Heart left ventricle (tissue), 16 donors: ENCODE results near the gene ERN1. TPM values are rescaled to one million over a fixed set of nuclear protein-coding genes. Genes with fewer than 3 reads are reported as not detected.
A peak's percentile ranks its signal among the peaks of the same experiment; 100 is the strongest.
"Not testable (repeated sequence)": the region's sequence is repeated elsewhere in the genome, so short reads cannot be mapped to it uniquely, and the experiment has no call there.

ENCODE experiments used
- ATAC-seq, 4 donors: fragments of 200-7000 bp; cut with Tn5 transposase; one replicate each; pipeline ENCODE4 v1.9.1; 2020 to 2022; ENCODE audit warnings: moderate library complexity in 4 of 4, mild to moderate bottlenecking in 3 of 4, moderate number of reproducible peaks in 1 of 4
- DNase-seq, 5 donors: peaks; one replicate each; pipeline ENCODE4 v3.0.0-alpha.2; 2020
- H3K27ac ChIP-seq, 12 donors: fragments of 200-600 bp; sonication (generic) in 4 of 12; one replicate each; pipeline versions ENCODE4 v1.5.0 to v1.8.0; 2016 to 2022; ENCODE audit warnings: mild to moderate bottlenecking in 2 of 12
- H3K27me3 ChIP-seq, 9 donors: fragments of 200-600 bp; sonication (generic) in 2 of 9; one replicate each; pipeline versions ENCODE4 v1.5.1 to v1.8.0; 2016 to 2022; ENCODE audit warnings: mild to moderate bottlenecking in 3 of 9
- H3K36me3 ChIP-seq, 9 donors: fragments of 200-600 bp; sonication (generic) in 2 of 9; one replicate each; pipeline versions ENCODE4 v1.5.0 to v1.8.0; 2018 to 2022; ENCODE audit warnings: mild to moderate bottlenecking in 2 of 9
- H3K4me1 ChIP-seq, 12 donors: fragments of 200-600 bp; sonication (generic) in 4 of 12; one replicate each; pipeline versions ENCODE4 v1.5.0 to v1.8.0; 2016 to 2022; ENCODE audit warnings: mild to moderate bottlenecking in 3 of 12
- H3K4me3 ChIP-seq, 12 donors: fragments of 200-600 bp; sonication (generic) in 4 of 12; one replicate each; pipeline versions ENCODE4 v1.5.0 to v1.8.0; 2017 to 2022; ENCODE audit warnings: mild to moderate bottlenecking in 9 of 12, moderate library complexity in 4 of 12
- H3K9me3 ChIP-seq, 12 donors: fragments of 200-600 bp; sonication (generic) in 4 of 12; one replicate each; pipeline versions ENCODE4 v1.5.0 to v1.8.0; 2016 to 2022; ENCODE audit warnings: mild to moderate bottlenecking in 1 of 12
- POLR2A ChIP-seq, 2 donors: fragments of 450-650 bp; IDR thresholded peaks; one replicate each; pipeline ENCODE4 v1.6.1; 2017; ENCODE audit warnings: antibody characterized with exemption in 2 of 2, mild to moderate bottlenecking in 2 of 2, moderate library complexity in 2 of 2
- WGBS, 4 donors: extraction: QIAGEN DNeasy Blood & Tissue Kit in 2 of 4; methylation state at CpG; one replicate each; pipeline versions ENCODE4 v1.1.5 to v1.1.7; 2013 to 2018; 5-methylcytosine and 5-hydroxymethylcytosine counted together
- intact Hi-C, 10 donors: fragments of 100-400 bp; cut with DNase I; formaldehyde crosslinking; loops; one replicate each; pipeline versions ENCODE4 v1.11.1 to v1.14.2; 2022
- long read RNA-seq, 3 donors: library from polyadenylated mRNA; unstranded; transcript quantifications; one replicate each; pipeline ENCODE4 v2.0.0, GENCODE V29; 2020 to 2021
- polyA plus RNA-seq, 2 donors: library from polyadenylated mRNA; stranded (reverse); fragments of 200-250 nt; gene quantifications; one replicate each; pipeline ENCODE4 v1.2.3, GENCODE V29; 2013
- total RNA-seq, 9 donors: library from RNA; depleted of rRNA in 2 of 9; stranded (reverse); fragments of >200 nt in 2 of 9; fragmentation: NEBNext Ultra II Directional in 3 of 9; extraction: Animal tissue kit (Norgen Biotek cat#: 25700) in 3 of 9; gene quantifications; one replicate each; pipeline versions ENCODE4 v1.1.0 to v1.2.4, GENCODE V29; 2016 to 2023
- TF ChIP-seq, protein P1 (sequence below), 12 donors: fragments of 200-600 bp; sonication (generic) in 4 of 12; IDR thresholded peaks; one replicate each; pipeline versions ENCODE4 v1.5.0 to v1.8.0; 2018 to 2022; ENCODE audit warnings: antibody characterized with exemption in 12 of 12, mild to moderate bottlenecking in 5 of 12
- donor health status: ischemic (EF 13 %, LVEDD 7.1; RV severe dilation, severe dysfunction).
- donor health status: healthy with polysubstance abuse.
- donor health status: DM: no; HTN: yes; CAD: no.
- donor health status: DM: no; HTN: no; CAD: no.
- donor health status: ischemic (EF 25% LVEDD 6.9; RV normal size, moderate dysfunction).
- donor health status: ischemic (EF 25% LVEDD 5.7; RV mildly dilated, moderate dysfunction).
- donor health status: healthy.
- donor health status: DM: yes; HTN: yes; CAD: no.
- donor health status: ischemic (EF 35%, LVEDD 5.7; RV mildly dilated, moderate dysfunction).
- donor health status: nonischemic (EF 11% LVEDD 7.7; RV severe dilation, severe dysfunction).
- donor health status: DM: yes; HTN: yes; CAD: no.
- donor health status: PGD.
- donor health status: ischemic (EF 29% LVEDD 5.4; RV normal size, mild dysfunction).
- donor health status: nonischemic (EF 23%, LVEDD 6.1; RV moderate dilation, normal function).

ERN1 gene
- total RNA-seq (10 to 100 TPM in 4 of 9 donors, 1 to 10 TPM in 5; 5.1 to 18.7 (median 9.1) TPM), polyA plus RNA-seq (1 to 10 TPM; 1.5 to 4.7 TPM)
- long read RNA-seq, donor 1, partial matches to known transcripts: 0 of 5 reads
- long read RNA-seq, donor 1, other reads (novel, unspliced or antisense): 3 of 5 reads
- long read RNA-seq, donor 2, full-length matches to known transcripts: 1 of 2 reads
- long read RNA-seq, donor 2, partial matches to known transcripts: 1 of 2 reads
- long read RNA-seq, donor 2, other reads (novel, unspliced or antisense): 0 of 2 reads
- long read RNA-seq, donor 3, partial matches to known transcripts: 1 of 3 reads
- long read RNA-seq, donor 3, other reads (novel, unspliced or antisense): 1 of 3 reads

DNA sequence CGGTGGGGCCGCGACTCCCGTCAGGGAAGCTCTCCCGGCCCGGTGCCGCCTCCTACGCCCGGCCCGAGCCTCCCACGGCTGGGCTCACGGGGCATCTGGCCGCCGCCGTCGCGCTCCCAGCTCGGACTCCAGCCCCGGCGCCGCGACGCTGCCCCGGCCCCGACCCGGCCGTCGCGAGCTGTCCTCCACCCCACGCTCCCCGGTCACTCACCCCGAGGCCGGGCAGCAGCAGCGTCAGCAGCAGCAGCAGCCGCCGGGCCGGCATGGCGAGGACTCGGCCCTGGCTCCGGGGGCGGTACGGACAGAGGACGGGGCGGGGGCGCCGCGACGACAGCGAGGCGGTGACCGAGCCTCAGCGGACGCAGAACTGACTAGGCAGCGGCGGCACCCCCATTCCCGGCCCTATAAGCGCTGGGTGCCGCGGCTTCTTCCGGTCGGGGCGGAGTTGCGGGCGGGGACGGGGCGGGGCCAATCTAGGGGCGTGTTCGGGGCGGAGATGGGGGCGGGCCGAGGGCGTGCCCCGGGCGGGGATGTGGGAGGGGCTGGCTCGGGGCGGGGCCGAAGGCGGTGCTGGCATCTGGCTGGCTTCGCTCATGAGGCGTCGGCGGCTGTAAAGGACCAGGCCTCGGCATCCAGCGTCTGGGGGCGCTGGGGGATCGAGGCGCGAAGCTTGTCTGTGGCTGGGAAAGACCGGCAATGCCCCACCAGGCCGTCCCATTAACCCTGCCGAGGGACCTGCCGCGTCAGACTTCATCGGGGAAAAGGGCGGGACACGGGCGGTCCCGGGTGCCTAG is at the start of gene ERN1:
TSS of gene ERN1 (minus strand) at position 380 of the 794 bp plus-strand sequence. CDS start at position 265, 115 bp downstream.
- ATAC-seq: peak; percentile 96 to 98 (median 97)
- no peaks in the 10 kb centered on the region for H3K9me3 ChIP-seq
- DNase-seq: peak; percentile 95 to 97 (median 95)
- H3K27ac ChIP-seq: peak within 1 kb of the TSS; percentile 90 to 98 (median 96)
- H3K36me3 ChIP-seq: no peaks in the 10 kb centered on the region
- H3K4me3 ChIP-seq: peak within 1 kb of the TSS; percentile 69 to 94 (median 85)
- 0 to 1% (median 1%) methylated on average over 39 to 98 of the region's 98 CpGs for WGBS, 4 donors
- peaks cover 0 to 54% (median 22%) of the 10 kb centered on the region in 12 donors for H3K4me1 ChIP-seq
- no peaks in the 10 kb centered on the region for H3K27me3 ChIP-seq
- TF ChIP-seq, protein P1, sequence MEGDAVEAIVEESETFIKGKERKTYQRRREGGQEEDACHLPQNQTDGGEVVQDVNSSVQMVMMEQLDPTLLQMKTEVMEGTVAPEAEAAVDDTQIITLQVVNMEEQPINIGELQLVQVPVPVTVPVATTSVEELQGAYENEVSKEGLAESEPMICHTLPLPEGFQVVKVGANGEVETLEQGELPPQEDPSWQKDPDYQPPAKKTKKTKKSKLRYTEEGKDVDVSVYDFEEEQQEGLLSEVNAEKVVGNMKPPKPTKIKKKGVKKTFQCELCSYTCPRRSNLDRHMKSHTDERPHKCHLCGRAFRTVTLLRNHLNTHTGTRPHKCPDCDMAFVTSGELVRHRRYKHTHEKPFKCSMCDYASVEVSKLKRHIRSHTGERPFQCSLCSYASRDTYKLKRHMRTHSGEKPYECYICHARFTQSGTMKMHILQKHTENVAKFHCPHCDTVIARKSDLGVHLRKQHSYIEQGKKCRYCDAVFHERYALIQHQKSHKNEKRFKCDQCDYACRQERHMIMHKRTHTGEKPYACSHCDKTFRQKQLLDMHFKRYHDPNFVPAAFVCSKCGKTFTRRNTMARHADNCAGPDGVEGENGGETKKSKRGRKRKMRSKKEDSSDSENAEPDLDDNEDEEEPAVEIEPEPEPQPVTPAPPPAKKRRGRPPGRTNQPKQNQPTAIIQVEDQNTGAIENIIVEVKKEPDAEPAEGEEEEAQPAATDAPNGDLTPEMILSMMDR (IDR thresholded peaks at IDR 0.05): peak in 3 of 12 donors; percentile 4 to 15 (median 13)
- TF ChIP-seq POLR2A (IDR thresholded peaks at IDR 0.05): peak; percentile 13 to 90
- intact Hi-C loops: loop anchor here (1.0 to 10.0 kb wide), 9 partner anchors 15 to 285 kb away; partner anchors contain the start of genes CSHL1 (in 7 of the 10) and GH1 (in 2 of the 10)

DNA sequence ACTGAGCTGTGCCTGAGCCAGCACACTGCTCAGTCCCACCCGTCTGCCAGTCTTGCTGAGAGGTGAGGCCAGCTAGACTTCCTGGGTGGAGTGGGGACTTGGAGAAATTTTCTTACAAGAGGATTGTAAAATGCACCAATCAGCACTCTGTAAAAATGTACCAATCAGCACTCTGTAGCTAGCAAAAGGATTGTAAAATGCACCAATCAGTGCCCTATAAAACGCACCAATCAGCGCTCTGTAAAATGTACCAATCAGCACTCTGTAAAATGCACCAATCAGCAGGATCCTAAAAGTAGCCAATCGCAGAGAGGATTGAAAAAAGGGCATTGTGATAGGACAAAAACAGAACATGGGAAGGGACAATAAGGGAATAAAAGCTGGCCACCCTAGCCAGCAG is 49.1 kb upstream of the ERN1 start:
- Histone ChIP-seq H3K36me3 (peaks cover 0 to 15% (median 6%) of the 10 kb centered on the region in 9 donors), H3K4me1 (peaks cover 0 to 65% (median 31%) of the 10 kb centered on the region in 12 donors)
- not testable (repeated sequence) for DNase-seq, H3K27me3 ChIP-seq, ATAC-seq, H3K9me3 ChIP-seq, H3K4me3 ChIP-seq, H3K27ac ChIP-seq
- 46 to 99% (median 65%) methylated on average over 4 of the region's 4 CpGs for WGBS, 4 donors
- intact Hi-C loops: loop anchor here in 1 of 10 donors (2.0 kb wide), 1 partner anchor 78 kb away; no protein-coding TSS in a partner anchor

- ATAC-seq: no peak
- DNase-seq: no peak
- peak overlapping the region in 4 of 12 donors; percentile 3 to 86 (median 74) for H3K27ac ChIP-seq
- 69 to 72% (median 70%) methylated on average over 9 of the region's 9 CpGs for WGBS, 4 donors
- TF ChIP-seq POLR2A (IDR thresholded peaks at IDR 0.05): no peak
- TF ChIP-seq, protein P1 (IDR thresholded peaks at IDR 0.05): no peak
- intact Hi-C loops: loop anchor here in 1 of 10 donors (2.0 kb wide), 1 partner anchor 79 kb away; no protein-coding TSS in a partner anchor
- H3K4me1 ChIP-seq: peaks cover 0 to 70% (median 33%) of the 10 kb centered on the region in 12 donors
- H3K9me3 ChIP-seq: no peaks in the 10 kb centered on the region
- H3K36me3 ChIP-seq: peaks cover 0 to 19% (median 6%) of the 10 kb centered on the region in 9 donors
- H3K4me3 ChIP-seq: no peak overlapping the region
- no peaks in the 10 kb centered on the region for H3K27me3 ChIP-seq
Observed at GRCh38 chr17:64178011-64178825, 48.3 kb upstream of the ERN1 start.
